K562 (cell line): ENCODE measurements around the gene CELSR2.

Experiments
- CTCF ChIP-seq, 3 experiments: IDR thresholded peaks in 2 of 3; conservative IDR thresholded peaks in 1 of 3; 2 replicates each; pipeline ENCODE4 v1.5.1; 2011 to 2012; ENCODE audit warnings: low read length in 3 of 3, mild to moderate bottlenecking in 3 of 3, control low read depth in 2 of 3, improper control_type of control experiment in 1 of 3, inconsistent platforms in 1 of 3, low read depth in 1 of 3, mixed read lengths in 1 of 3, moderate library complexity in 1 of 3; ENCODE audit not compliant: insufficient read depth in 2 of 3
- FOS ChIP-seq: IDR thresholded peaks from 3 replicates; pipeline ENCODE4 v1.6.1; 2011; ENCODE audit not compliant: insufficient read length; ENCODE audit errors: extremely low read depth
- GTF2F1 ChIP-seq: IDR thresholded peaks from 2 replicates; pipeline ENCODE4 v1.6.1; 2011; ENCODE audit warnings: low read depth, low read length, improper control_type of control experiment
- HDAC2 ChIP-seq: fragments of 450-650 bp; IDR thresholded peaks from 2 replicates; pipeline ENCODE4 v1.6.1; 2016; ENCODE audit warnings: mild to moderate bottlenecking
- MAX ChIP-seq: sonication (generic); formaldehyde crosslinking; IDR thresholded peaks from 2 replicates; pipeline ENCODE4 v1.9.0; 2022; ENCODE audit warnings: mild to moderate bottlenecking, missing genetic modification reagents
- NFXL1 ChIP-seq: fragments of 450-650 bp; formaldehyde crosslinking; IDR thresholded peaks from 2 replicates; pipeline ENCODE4 v1.4.0; 2021; ENCODE audit warnings: mild to moderate bottlenecking
- POLR2AphosphoS5 ChIP-seq: IDR thresholded peaks from 2 replicates; pipeline ENCODE4 v1.6.1; 2011; ENCODE audit warnings: mild to moderate bottlenecking, low read depth, low read length, moderate library complexity; ENCODE audit not compliant: control insufficient read depth, insufficient read depth
- RBM34 ChIP-seq: fragments of 200-400 bp; formaldehyde crosslinking; IDR thresholded peaks from 2 replicates; pipeline ENCODE4 v1.6.1; 2018; ENCODE audit warnings: low read length, borderline replicate concordance; ENCODE audit not compliant: insufficient read depth
- USF2 ChIP-seq: sonication (generic); formaldehyde crosslinking; IDR thresholded peaks from 2 replicates; pipeline ENCODE4 v1.5.0; 2020; ENCODE audit warnings: missing genetic modification reagents
- ZFP30 ChIP-seq: fragments of 250-450 bp; sonication (Bioruptor Pico); IDR thresholded peaks from 2 replicates; pipeline ENCODE4 v1.8.0; 2022; ENCODE audit warnings: moderate library complexity, mild to moderate bottlenecking, inconsistent platforms, borderline replicate concordance

GRCh38 chr1:109290137-109290536, 40.8 kb downstream of the CELSR2 start:
- no peak for TF ChIP-seq MAX
- TF ChIP-seq ZFP30 = no peak
- no peak for TF ChIP-seq CTCF (IDR thresholded peaks at IDR 0.05 in 2 of 3, conservative IDR thresholded peaks at IDR 0.05 in 1 of 3; ENCODE audit: insufficient read depth in 2 of 3, low read depth in 1 of 3, low read length in 3 of 3)
- TF ChIP-seq FOS = no peak
- no peak for TF ChIP-seq POLR2AphosphoS5
- no peak for TF ChIP-seq USF2 (CRISPR knock-in tag)
- TF ChIP-seq RBM34 = no peak
- no peak for TF ChIP-seq HDAC2
- no peak for TF ChIP-seq GTF2F1
- TF ChIP-seq NFXL1 = no peak
